DOHH2 (cell line): ENCODE measurements around the gene OTOP1.

Source experiments
- H3F3A ChIP-seq: fragments of 200-600 bp; sonication (generic), shearing (Covaris generic); 2 replicates; pipeline ENCODE4 v1.6.0; 2016; ENCODE audit warnings: antibody characterized with exemption, mild to moderate bottlenecking; ENCODE audit not compliant: control insufficient read depth, insufficient read depth
- H3K27ac ChIP-seq: fragments of 200-600 bp; sonication (generic); 2 replicates; pipeline ENCODE4 v1.5.1; 2014; ENCODE audit warnings: low read depth, mild to moderate bottlenecking, low read length, moderate library complexity
- H3K27me3 ChIP-seq: fragments of 200-600 bp; sonication (generic); 2 replicates; pipeline ENCODE4 v1.6.1; 2014; ENCODE audit warnings: mild to moderate bottlenecking, low read length, mixed read lengths; ENCODE audit not compliant: control insufficient read depth
- H3K36me3 ChIP-seq: fragments of 200-600 bp; sonication (generic); 2 replicates; pipeline ENCODE4 v1.6.1; 2014; ENCODE audit warnings: mild to moderate bottlenecking, low read length, moderate library complexity, mixed read lengths; ENCODE audit not compliant: control insufficient read depth
- H3K4me1 ChIP-seq: fragments of 200-600 bp; sonication (generic); 2 replicates; pipeline ENCODE4 v1.6.1; 2014; ENCODE audit warnings: mild to moderate bottlenecking, low read length, mixed read lengths; ENCODE audit not compliant: control insufficient read depth
- H3K4me2 ChIP-seq: fragments of 200-600 bp; sonication (generic); 2 replicates; pipeline ENCODE4 v1.6.0; 2014; ENCODE audit warnings: mild to moderate bottlenecking, low read length, moderate library complexity
- H3K4me3 ChIP-seq: fragments of 200-600 bp; sonication (generic); 2 replicates; pipeline ENCODE4 v1.5.1; 2014; ENCODE audit warnings: mild to moderate bottlenecking, low read length, mixed read lengths
- H3K79me2 ChIP-seq: fragments of 200-600 bp; sonication (generic); 2 replicates; pipeline ENCODE4 v1.6.1; 2014; ENCODE audit warnings: mild to moderate bottlenecking, low read length, mixed read lengths; ENCODE audit not compliant: control insufficient read depth
- H3K9me2 ChIP-seq: fragments of 200-600 bp; sonication (generic); replicated peaks from 2 replicates; pipeline ENCODE4 v1.6.1; 2014; ENCODE audit warnings: mild to moderate bottlenecking, low read length, mixed read lengths; ENCODE audit not compliant: control insufficient read depth
- H3K9me3 ChIP-seq: fragments of 200-600 bp; sonication (generic); 2 replicates; pipeline ENCODE4 v1.6.1; 2014; ENCODE audit warnings: antibody characterized with exemption, low read length, mixed read lengths; ENCODE audit not compliant: control insufficient read depth, insufficient read depth
- H4K20me1 ChIP-seq: fragments of 200-600 bp; sonication (generic); 2 replicates; pipeline ENCODE4 v1.6.0; 2014; ENCODE audit warnings: low read depth, mild to moderate bottlenecking, antibody characterized with exemption, low read length, moderate library complexity; ENCODE audit not compliant: control insufficient read depth, insufficient read depth
- CTCF ChIP-seq: fragments of 200-600 bp; sonication (generic); IDR thresholded peaks from one replicate; pipeline ENCODE4 v1.5.1; 2014; ENCODE audit warnings: antibody characterized with exemption, mild to moderate bottlenecking, low read depth, low read length; ENCODE audit not compliant: poor library complexity, severe bottlenecking
- EZH2phosphoT487 ChIP-seq: fragments of 200-600 bp; sonication (generic); IDR thresholded peaks from 2 replicates; pipeline ENCODE4 v1.6.1; 2017; ENCODE audit warnings: borderline replicate concordance, mild to moderate bottlenecking, antibody characterized with exemption, low read length, moderate library complexity, mixed read lengths

The OTOP1 gene

GRCh38 chr4:4226606-4227438 lies at the start of gene OTOP1:
Gene OTOP1, minus strand, starts transcription at chr4:4226929. Its CDS starts 65 bp downstream, at chr4:4226864.
- no peak within 1 kb of the TSS for H3K27ac ChIP-seq
- no peaks in the 10 kb centered on the region for H3K9me2 ChIP-seq
- no peaks in the 10 kb centered on the region for H3K9me3 ChIP-seq
- H3K79me2 ChIP-seq, result no peaks in the 10 kb centered on the region
- H3K4me1 ChIP-seq, result no peaks in the 10 kb centered on the region
- no peak within 1 kb of the TSS for H3K4me3 ChIP-seq
- no peak for TF ChIP-seq EZH2phosphoT487
- no peak for TF ChIP-seq CTCF
- H3F3A ChIP-seq, result no peaks in the 10 kb centered on the region
- no peaks in the 10 kb centered on the region for H3K27me3 ChIP-seq
- no peaks in the 10 kb centered on the region for H3K36me3 ChIP-seq
- H3K4me2 ChIP-seq, result no peak within 1 kb of the TSS
- H4K20me1 ChIP-seq, result no peaks in the 10 kb centered on the region

GRCh38 chr4:4274226-4274625 lies 47.5 kb upstream of the OTOP1 start:
- Histone ChIP-seq H4K20me1 (no peaks in the 10 kb centered on the region), H3K4me1 (no peaks in the 10 kb centered on the region), H3K9me3 (no peaks in the 10 kb centered on the region), H3K4me2 (no peak overlapping the region), H3F3A (no peaks in the 10 kb centered on the region), H3K27ac (no peak overlapping the region), H3K9me2 (no peaks in the 10 kb centered on the region), H3K27me3 (no peaks in the 10 kb centered on the region), H3K4me3 (no peak overlapping the region), H3K36me3 (peaks cover 86% of the 10 kb centered on the region), H3K79me2 (no peaks in the 10 kb centered on the region)
- TF ChIP-seq EZH2phosphoT487 (no peak), CTCF (no peak)

- Histone ChIP-seq H3K79me2 (no peaks in the 10 kb centered on the region), H3K9me3 (no peaks in the 10 kb centered on the region), H3K4me3 (no peak overlapping the region), H3K9me2 (no peaks in the 10 kb centered on the region), H3F3A (no peaks in the 10 kb centered on the region), H3K4me1 (no peaks in the 10 kb centered on the region), H3K36me3 (peaks cover 77% of the 10 kb centered on the region), H4K20me1 (no peaks in the 10 kb centered on the region), H3K4me2 (no peak overlapping the region), H3K27me3 (no peaks in the 10 kb centered on the region), H3K27ac (no peak overlapping the region)
- no peak for TF ChIP-seq EZH2phosphoT487
- TF ChIP-seq CTCF, result no peak
Observed at GRCh38 chr4:4271912-4272311, 45.2 kb upstream of the OTOP1 start.
